NCI-H446 treated with DMSO at 0.1 percent for 48 hours (cell line): ENCODE results near the gene TRIM25.

ENCODE experiments used
- DNase-seq: peaks from one replicate; lab custom pipeline; 2025; lab: John Stamatoyannopoulos, UW

TRIM25 gene

GRCh38 chr17:56866496-56866895, 47.4 kb downstream of the TRIM25 start:
- no peak for DNase-seq

- no peak for DNase-seq
Observed at GRCh38 chr17:56866076-56866475, 47.8 kb downstream of the TRIM25 start.

- DNase-seq = no peak
Observed at GRCh38 chr17:56863974-56864373, 49.9 kb downstream of the TRIM25 start.

GRCh38 chr17:56861899-56862298, 52.0 kb downstream of the TRIM25 start:
- DNase-seq = no peak

GRCh38 chr17:56851008-56851407, 62.8 kb downstream of the TRIM25 start:
- no peak for DNase-seq

GRCh38 chr17:56850591-56850990, 63.3 kb downstream of the TRIM25 start:
- no peak for DNase-seq

- DNase-seq = no peak
Observed at GRCh38 chr17:56849131-56849530, 64.7 kb downstream of the TRIM25 start.

DNA sequence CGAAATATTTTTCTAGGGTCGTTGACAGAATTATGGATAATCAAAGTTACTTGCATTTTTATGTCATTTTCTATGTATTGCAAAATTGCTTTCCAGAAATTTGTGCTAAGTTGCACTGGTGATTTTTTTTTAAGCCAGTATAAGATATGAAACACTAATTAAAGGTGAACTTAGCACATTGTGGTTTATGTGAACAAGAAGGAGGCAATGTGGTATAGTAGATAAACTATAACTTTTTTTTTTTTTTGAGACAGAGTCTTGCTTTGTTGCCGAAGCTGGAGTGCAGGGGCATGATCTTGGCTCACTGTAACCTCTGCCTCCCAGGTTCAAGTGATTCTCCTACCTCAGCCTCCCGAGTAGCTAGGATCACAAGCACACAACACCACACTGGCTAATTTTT, 66.7 kb downstream of the TRIM25 start:
- no peak for DNase-seq

DNA sequence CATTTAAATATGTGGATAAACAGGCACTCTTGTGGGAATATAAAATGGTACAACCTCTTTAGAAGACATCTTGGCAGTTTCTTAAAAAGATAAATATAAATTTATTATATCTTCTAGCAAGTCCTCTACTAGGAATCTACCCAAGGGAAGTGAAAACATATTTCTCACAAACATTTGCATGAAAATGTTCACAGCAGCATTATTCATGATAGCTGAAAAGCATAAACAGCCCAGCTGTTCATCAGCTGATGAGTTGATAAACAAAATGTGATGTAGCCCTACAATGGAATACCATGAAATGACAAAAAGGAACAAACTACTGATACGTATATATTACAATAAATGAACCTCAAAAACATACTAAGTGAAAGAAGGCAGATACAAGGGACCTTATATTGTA, 67.9 kb downstream of the TRIM25 start:
- no peak for DNase-seq

DNA sequence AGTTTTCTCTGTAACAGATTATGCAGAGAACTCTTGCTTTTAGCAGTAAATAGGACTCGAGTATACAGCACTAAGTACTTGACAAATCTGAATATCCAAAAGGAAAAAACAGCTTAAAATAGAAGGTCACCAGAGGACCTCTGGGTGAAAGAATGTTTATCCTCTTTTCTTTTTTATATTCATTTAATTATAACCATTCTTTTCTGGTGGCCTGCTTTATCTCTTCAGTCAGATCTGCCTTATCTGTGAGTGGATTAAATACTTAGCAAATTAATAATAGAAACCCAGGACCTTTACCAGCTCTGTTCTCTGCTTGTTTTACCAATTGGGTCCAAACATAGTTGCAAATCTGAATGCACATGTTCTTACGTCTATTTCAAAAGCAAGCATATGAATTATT, 71.3 kb downstream of the TRIM25 start:
- DNase-seq = no peak

- DNase-seq = no peak
Observed at GRCh38 chr17:56838687-56839086, 75.2 kb downstream of the TRIM25 start.
